ENCODE results near the gene CHRM1.
"Not testable (repeated sequence)": the region's sequence is repeated elsewhere in the genome, so short reads cannot be mapped to it uniquely, and the experiment has no call there.

Gene CHRM1

DNA sequence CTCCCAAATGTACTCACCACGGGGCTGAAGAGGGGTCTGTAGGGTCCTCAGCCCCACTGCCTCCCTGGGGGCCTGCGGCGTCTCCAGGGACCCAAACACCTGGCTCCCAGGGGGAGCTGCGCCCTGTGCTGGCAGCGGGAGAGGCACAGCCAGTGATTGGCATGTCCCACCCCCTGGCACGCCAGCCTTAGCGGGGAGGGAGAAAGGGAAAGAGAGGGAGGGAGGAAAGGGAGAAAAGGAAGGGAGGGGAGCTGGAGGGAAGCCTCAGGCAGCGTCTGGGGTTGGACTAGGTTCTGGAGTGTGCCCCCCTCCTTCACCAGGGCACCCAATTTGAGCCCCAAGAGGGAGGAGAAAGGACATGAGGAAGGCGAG is at the start of gene CHRM1:
CHRM1 (minus strand) TSS at position 163 of the 372 bp plus-strand sequence. CDS start 10,263 bp downstream, outside the sequence.
- no peak for DNase-seq

DNA sequence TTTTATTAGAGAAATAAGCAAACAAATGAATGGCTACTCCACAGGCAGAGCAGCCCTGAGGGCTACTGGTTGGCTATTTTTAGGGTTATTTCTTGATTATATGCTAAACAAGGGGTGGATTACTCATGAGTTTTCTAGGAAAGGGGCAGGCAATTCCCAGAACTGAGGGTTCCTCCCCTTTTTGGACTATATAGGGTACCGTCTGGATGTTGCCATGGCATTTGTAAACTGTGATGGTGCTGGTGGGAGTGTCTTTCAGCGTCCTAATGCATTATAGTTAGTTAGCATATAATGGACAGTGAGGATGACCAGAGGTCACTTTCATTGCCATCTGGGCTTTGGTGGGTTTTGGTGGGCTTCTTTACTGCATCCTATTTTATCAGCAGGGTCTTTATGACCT is 44.4 kb upstream of the CHRM1 start:
- no peak for DNase-seq

- no peak for DNase-seq
Observed at GRCh38 chr11:62962391-62962790, 41.2 kb upstream of the CHRM1 start.

DNA sequence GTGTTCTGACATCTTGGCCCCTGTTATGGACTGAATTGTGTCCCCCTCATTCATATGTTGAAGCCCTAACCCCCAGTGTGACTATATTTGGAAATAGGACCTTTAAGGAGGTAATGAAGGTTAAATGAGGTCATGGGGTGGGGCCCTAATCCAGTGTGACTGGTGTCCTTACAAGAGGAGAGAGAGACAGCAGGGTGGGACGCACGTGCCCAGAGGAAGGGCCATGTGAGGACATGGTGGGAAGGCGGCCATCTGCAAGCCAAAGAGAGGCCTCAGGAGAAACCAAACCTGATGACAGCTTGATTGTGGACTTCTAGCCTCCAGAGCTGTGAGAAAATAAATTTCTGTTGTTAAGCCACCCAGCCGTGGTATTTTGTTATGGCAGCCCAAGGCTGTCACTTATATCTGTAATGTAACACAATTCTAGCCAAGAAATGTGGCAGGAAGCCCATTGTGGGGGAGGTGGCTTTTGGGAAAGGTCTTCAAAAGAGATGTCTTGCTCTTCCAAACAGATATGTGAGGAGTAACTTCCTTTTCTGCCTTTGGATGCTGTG is 39.9 kb upstream of the CHRM1 start:
- DNase-seq = no peak

DNA sequence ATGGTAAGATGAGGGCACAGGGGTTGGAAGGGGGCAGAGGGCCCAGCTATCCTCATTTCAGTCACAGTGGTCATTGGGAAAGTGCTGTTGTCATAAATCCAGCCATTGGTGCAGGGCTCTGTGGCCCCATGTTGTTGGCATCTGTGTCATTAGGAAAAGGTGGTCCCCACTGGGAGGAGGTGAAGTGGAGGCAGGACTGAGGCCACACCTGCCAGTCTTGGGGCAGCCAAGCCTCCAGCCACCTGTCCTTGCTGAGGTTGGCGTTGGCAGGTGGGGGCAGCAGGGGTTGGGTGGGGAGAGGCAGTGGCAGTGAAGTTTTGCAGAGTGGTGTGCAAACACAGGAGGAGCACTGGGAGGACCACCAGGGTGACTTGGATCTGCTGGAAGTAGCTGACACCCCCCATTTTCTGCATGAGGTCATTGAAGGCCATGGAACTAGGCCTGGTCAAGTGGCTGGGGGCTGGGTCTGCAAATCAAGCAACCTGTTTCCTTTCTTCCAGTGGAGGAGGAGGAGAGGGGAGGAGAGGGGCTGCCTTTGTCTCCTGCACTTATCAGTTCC is 38.3 kb upstream of the CHRM1 start:
- DNase-seq = no peak

- no peak for DNase-seq
Observed at GRCh38 chr11:62958547-62959421, 37.6 kb upstream of the CHRM1 start.

- DNase-seq = no peak
Observed at GRCh38 chr11:62957147-62957546, 36.0 kb upstream of the CHRM1 start.

- no peak for DNase-seq
Observed at GRCh38 chr11:62954478-62954877, 33.3 kb upstream of the CHRM1 start.

DNA sequence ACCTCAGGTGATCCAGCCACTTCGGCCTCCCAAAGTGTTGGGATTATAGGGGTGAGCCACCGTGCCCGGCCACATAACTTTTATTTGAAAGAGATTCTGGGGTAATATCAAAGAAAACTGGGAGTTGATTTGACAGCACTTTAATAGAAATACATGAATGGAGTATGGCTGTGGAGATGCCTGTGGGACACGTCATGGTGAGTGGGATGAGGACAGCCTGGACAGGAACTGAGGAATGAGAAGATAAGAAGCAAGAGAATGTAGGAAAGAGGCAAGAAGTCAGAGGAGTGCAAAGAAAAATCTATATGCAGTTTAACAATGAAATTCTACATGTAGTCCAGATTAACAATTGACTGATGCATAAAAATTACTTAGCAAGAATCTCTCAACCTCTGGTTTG is 32.6 kb upstream of the CHRM1 start:
- DNase-seq = no peak

DNA sequence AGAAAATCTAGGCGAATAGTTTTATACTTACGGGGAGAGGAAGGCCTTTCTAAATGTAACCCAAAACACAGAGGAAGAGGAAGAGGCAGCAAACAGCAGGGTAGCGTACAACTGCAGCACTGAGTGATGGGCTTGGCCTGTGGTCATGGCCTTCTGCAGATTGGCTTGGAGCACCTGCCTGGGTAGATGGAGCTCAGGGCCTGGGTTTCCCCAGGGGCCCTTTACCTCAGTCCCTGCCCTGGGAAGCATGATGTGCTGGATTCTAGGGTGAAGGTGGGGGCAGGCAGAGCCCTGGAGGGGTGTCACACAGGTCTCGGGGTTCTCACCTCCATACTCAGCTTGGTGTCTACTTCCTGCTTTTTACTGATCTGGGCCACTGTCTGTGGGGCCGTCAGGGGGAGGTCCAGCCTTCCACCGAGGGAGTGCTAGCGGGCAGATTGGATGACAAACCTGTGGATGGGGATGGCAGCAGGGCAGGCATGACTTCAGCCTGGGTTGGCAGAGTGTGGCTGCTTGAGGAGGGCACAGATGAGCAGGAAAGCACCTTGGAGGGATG is 27.7 kb upstream of the CHRM1 start:
- no peak for DNase-seq

DNA sequence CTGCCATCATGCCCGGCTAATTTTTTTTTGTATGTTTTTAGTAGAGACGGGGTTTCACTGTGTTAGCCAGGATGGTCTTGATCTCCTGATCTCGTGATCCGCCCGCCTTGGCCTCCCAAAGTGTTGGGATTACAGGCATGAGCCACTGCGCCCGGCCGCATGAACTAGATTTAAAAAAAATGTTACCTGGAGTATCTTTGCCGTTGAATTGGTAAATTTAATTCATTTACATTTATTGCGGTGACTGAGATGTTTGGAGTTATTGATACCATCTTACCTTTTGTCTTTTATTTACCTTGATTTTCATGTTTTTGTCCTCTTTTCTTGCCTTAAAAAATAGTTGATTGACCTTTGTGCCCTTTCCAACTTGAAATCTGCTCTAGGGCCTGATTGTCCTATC is 24.4 kb upstream of the CHRM1 start:
- DNase-seq = not testable (repeated sequence)

GRCh38 chr11:62937528-62937927 is 16.4 kb upstream of the CHRM1 start:
- DNase-seq = not testable (repeated sequence)

DNA sequence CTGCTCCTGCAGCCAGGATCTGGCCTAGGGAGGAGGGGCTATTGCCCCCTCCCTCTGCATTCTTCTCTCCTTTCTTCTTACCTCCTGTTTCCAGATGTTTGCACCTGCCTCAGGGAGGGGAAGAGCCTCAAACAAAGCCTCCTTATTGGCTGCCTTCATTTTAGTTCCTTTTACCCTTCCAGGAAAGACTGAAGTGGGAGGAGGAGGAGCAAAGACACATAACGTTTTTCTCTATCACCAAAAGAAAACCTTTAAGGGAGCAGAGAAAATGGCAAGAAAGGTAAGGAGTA is 13.3 kb upstream of the CHRM1 start:
- no peak for DNase-seq

DNA sequence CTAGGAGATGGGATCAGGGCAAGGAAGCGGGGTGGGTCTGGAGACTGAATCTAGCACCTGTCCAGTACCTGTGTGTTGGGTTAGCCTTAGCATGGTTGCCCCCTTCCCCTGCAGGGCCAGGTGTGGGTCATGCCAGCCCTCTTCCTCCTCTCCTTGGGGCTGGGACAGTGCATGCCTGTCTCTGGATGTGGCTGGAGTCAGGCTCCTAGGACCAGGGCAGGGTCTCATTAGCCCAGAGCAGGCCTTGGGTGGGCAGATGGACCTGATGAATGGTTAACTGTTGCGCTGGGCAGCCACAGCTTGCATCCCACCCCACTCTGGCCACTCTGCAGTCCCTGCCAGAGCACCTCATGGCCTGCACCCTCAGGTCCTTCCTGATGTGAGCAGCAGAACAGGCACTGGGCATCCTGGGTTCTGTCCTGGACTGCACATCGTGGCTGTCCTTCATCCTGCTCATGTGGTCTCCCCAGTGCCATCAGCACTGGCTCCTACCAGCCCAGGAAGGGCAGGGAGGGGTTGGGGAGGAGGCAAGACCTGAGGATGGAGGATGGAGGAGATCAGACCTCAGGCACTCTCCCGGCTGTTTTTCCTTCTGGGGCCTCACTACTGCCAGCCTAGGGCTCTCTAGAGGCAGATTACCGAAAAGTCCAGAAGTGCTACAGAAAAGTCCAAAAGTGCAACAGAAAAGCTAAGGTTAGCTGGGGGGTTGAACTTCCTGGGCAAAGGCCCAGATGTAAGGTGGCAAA is 12.8 kb upstream of the CHRM1 start:
- no peak for DNase-seq

DNA sequence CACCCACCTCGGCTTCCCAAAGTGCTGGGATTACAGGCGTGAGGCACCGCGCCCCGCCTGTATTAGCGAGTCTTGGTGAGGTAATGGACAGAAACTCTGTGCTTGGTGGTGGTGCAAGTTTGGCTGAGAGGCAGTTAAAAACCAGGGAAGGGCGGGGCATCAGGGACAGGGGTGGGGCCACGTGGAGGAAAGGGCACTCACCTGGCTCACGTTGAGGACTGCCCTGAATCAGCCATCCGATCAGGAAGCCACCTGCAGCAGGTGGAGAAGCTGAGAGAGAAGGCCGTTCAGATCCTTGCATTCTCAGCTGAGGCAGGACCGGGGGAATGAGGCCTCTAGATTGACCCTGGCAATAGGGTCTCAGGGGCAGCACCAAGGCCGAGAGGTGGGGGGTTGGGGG is 12.1 kb upstream of the CHRM1 start:
- no peak for DNase-seq

GRCh38 chr11:62931499-62932278 is 10.5 kb upstream of the CHRM1 start:
- no peak for DNase-seq

GRCh38 chr11:62930666-62931065 is 9.5 kb upstream of the CHRM1 start:
- no peak for DNase-seq

GRCh38 chr11:62930157-62930556 is 9.0 kb upstream of the CHRM1 start:
- no peak for DNase-seq

DNA sequence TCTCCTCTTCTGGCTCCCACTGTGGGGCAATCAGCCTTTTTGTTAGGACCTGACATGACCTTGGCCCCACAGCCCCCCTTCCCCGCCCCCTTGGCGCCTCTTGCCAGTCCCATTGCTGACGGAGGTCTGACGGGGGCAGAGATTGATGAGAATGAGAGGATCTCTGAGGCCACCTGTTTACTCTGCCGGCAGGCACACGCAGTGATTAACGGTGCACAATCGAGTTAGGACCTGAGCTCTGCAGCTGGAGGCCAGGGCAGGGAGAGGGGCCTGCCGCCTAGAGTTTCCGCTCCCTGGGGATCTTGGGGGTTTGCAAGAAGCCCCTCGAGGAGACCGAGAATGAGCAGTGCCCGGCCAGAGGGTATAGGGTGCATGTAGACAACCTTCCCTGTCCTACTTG is 6.8 kb upstream of the CHRM1 start:
- no peak for DNase-seq

DNA sequence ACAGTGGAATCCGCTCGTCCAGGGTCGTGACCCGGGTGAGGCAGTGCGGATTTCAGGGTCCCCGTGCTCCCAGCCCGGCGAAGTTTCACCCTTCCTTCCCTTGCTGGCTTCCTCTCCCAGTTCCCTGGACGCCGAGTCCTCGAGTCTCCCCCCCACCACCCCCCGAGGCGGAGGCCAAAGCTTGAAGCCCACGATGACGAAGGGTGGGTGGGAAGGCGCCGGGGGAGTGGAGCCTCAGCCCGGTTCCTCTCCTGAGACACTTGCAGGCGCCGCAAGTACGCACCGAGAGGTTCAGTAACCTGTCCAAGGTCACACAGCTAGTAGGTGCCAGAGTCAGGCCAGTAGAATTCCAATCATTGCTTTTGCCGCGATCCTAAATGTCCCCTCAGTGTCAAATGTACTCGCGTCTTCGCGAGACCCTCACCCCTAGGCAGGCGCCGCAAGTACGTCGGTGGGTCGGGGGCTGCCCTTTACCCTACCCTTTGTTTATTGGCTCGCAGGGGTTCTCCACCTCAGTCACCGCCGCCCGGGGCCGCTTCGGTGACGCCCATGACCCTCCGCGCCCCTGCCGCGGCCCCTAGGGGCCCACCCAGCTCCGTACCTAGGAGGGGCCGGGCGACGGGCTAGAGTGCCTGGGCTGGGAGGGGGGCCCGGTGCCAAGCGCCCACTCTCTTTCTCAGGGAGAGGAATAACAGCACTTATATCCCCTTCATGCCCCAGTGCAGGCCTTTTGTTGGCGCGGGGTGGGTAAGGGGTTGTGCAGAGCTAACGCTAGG is 5.7 kb upstream of the CHRM1 start:
- no peak for DNase-seq

DNA sequence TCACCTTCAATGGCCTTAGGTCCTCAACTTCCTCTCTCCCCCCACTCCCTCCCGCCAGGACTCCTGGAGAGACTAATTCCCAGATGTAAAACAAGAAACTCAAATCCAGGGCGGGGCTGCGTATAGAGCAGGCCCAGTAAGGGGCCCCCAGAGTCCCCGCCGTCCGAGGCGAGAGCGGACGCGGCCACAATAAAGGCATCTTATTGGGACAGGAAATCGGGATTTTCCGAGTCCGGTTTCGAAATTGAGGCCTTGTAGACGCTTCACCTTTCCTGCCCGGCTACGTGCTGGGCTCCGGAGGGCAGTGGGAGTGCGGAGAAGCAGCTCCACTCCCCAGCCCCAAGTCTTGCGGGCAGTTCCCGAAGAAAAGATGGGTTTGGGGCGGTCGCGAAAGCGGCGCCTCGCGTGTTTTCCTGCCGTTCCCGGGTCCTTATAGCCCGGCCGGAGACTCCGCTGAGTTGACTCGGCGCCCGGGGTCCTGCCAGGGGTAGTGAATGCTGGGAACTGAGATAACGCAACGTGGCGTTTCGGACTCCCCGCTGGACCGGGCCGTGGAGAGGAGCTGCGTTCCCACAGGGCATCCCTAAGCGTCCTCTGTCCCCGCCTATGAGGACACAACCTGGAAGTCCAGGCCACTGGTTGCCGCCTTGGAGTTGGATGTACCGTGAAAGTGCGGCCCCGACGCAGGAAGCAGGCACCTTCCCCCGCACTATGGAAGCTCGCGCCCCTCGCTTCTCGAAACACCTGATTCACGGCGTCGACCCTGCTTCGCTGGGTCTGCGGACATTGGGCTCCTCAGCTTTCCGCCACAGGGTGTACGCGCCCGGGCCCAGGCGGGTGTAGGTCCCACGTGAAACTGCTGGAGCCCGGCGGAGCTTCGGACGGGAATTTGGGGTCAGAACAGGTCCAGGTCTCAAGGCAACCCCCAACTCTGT is 4.8 kb upstream of the CHRM1 start:
- DNase-seq = no peak
